Neural progenitor cell (in vitro differentiated cells): ENCODE measurements around the gene KRTAP29-1. TPM values are rescaled to one million over a fixed set of nuclear protein-coding genes. Genes with fewer than 3 reads are reported as not detected.
"Not testable (repeated sequence)": the region's sequence is repeated elsewhere in the genome, so short reads cannot be mapped to it uniquely, and the experiment has no call there.

ENCODE experiments used
- DNase-seq: peaks from one replicate; pipeline ENCODE4 v3.0.0-alpha.2; 2016; ENCODE audit warnings: low spot score
- H2AFZ ChIP-seq: fragments of 200-600 bp; sonication (generic); replicated peaks from 2 replicates; pipeline ENCODE4 v1.6.1; 2016; ENCODE audit warnings: antibody characterized with exemption
- H3F3A ChIP-seq: fragments of 200-600 bp; sonication (generic); 2 replicates; pipeline ENCODE4 v1.6.1; 2016; ENCODE audit warnings: antibody characterized with exemption, low read depth
- H3K27ac ChIP-seq: fragments of 200-600 bp; sonication (generic); 2 replicates; pipeline ENCODE4 v1.5.1; 2016; ENCODE audit warnings: mild to moderate bottlenecking
- H3K27me3 ChIP-seq: fragments of 200-600 bp; sonication (generic); 2 replicates; pipeline ENCODE4 v1.6.1; 2016; ENCODE audit warnings: mild to moderate bottlenecking, moderate library complexity
- H3K36me3 ChIP-seq: fragments of 200-600 bp; sonication (generic); 2 replicates; pipeline ENCODE4 v1.5.1; 2016
- H3K4me1 ChIP-seq: fragments of 200-600 bp; sonication (generic); 2 replicates; pipeline ENCODE4 v1.6.1; 2016; ENCODE audit warnings: mixed run types
- H3K4me2 ChIP-seq: fragments of 200-600 bp; sonication (generic); 2 replicates; pipeline ENCODE4 v1.6.1; 2016
- H3K4me3 ChIP-seq: fragments of 200-600 bp; sonication (generic); 2 replicates; pipeline ENCODE4 v1.5.1; 2016
- H3K79me2 ChIP-seq: fragments of 200-600 bp; sonication (generic); 2 replicates; pipeline ENCODE4 v1.6.1; 2016; ENCODE audit warnings: low read depth
- H3K9ac ChIP-seq: fragments of 200-600 bp; sonication (generic); 2 replicates; pipeline ENCODE4 v1.6.1; 2016
- H3K9me3 ChIP-seq: fragments of 200-600 bp; sonication (generic); 2 replicates; pipeline ENCODE4 v1.5.1; 2016; ENCODE audit warnings: low read depth
- H4K20me1 ChIP-seq: fragments of 200-600 bp; sonication (generic); 2 replicates; pipeline ENCODE4 v1.6.1; 2016; ENCODE audit warnings: low read depth
- H3K27ac Mint-ChIP-seq: 3 replicates; pipeline ENCODE4 v1.8.0; 2021; ENCODE audit warnings: mixed read lengths
- H3K27me3 Mint-ChIP-seq: 2 replicates; pipeline ENCODE4 v1.8.0; 2022; ENCODE audit warnings: low read depth, mild to moderate bottlenecking, inconsistent platforms, moderate library complexity, mixed read lengths; ENCODE audit not compliant: insufficient read depth
- H3K36me3 Mint-ChIP-seq: 3 replicates; pipeline ENCODE4 v1.8.0; 2021; ENCODE audit warnings: mixed read lengths
- H3K4me1 Mint-ChIP-seq: 3 replicates; pipeline ENCODE4 v1.8.0; 2021; ENCODE audit warnings: mixed read lengths
- H3K4me3 Mint-ChIP-seq: 3 replicates; pipeline ENCODE4 v1.8.0; 2021; ENCODE audit warnings: mild to moderate bottlenecking, moderate library complexity, mixed read lengths
- H3K9me3 Mint-ChIP-seq: 3 replicates; pipeline ENCODE4 v1.8.0; 2020; ENCODE audit warnings: mixed read lengths
- CTCF ChIP-seq: fragments of 200-600 bp; sonication (generic); IDR thresholded peaks from 2 replicates; pipeline ENCODE4 v1.5.1; 2017; ENCODE audit warnings: antibody characterized with exemption, mild to moderate bottlenecking
- EZH2 ChIP-seq: fragments of 200-600 bp; sonication (generic); IDR thresholded peaks from 2 replicates; pipeline ENCODE4 v1.6.1; 2017; ENCODE audit warnings: antibody characterized with exemption, mild to moderate bottlenecking, moderate library complexity
- EZH2phosphoT487 ChIP-seq: fragments of 200-600 bp; sonication (generic); IDR thresholded peaks from 2 replicates; pipeline ENCODE4 v1.6.1; 2017; ENCODE audit warnings: antibody characterized with exemption
- total RNA-seq: library from RNA; depleted of rRNA; stranded (reverse); fragments of >200 nt; gene quantifications from 2 replicates; pipeline ENCODE4 v1.2.3, GENCODE V29; 2015; ENCODE audit warnings: low replicate concordance

KRTAP29-1 gene
- total RNA-seq, 1 donor from 2014 or later = not detected

- Mint-ChIP-seq H3K9me3 (no peaks in the 10 kb centered on the region), H3K36me3 (no peaks in the 10 kb centered on the region), H3K4me3 (no peak overlapping the region), H3K27ac (no peak overlapping the region), H3K27me3 (peaks cover 4% of the 10 kb centered on the region), H3K4me1 (no peaks in the 10 kb centered on the region)
- H3K27me3 ChIP-seq = no peaks in the 10 kb centered on the region
- H4K20me1 ChIP-seq = no peaks in the 10 kb centered on the region
- H3K79me2 ChIP-seq = no peaks in the 10 kb centered on the region
- no peak for DNase-seq
- no peaks in the 10 kb centered on the region for H3K9me3 ChIP-seq
- no peak overlapping the region for H3K9ac ChIP-seq
- no peak overlapping the region for H2AFZ ChIP-seq
- H3K36me3 ChIP-seq = no peaks in the 10 kb centered on the region
- no peak for TF ChIP-seq EZH2
- TF ChIP-seq EZH2phosphoT487 = no peak
- TF ChIP-seq CTCF = no peak
- no peaks in the 10 kb centered on the region for H3F3A ChIP-seq
- H3K4me3 ChIP-seq = no peak overlapping the region
- no peak overlapping the region for H3K4me2 ChIP-seq
- H3K27ac ChIP-seq = no peak overlapping the region
- H3K4me1 ChIP-seq = no peaks in the 10 kb centered on the region
Measured at GRCh38 chr17:41278176-41278955, 24.3 kb downstream of the KRTAP29-1 start.

GRCh38 chr17:41275648-41276190, 26.9 kb downstream of the KRTAP29-1 start, which contains the start of gene KRTAP9-7:
TSS of gene KRTAP9-7 (plus strand) at chr17:41275698. CDS start at chr17:41275698, 0 bp downstream.
- not testable (repeated sequence) for DNase-seq

GRCh38 chr17:41271858-41272257, 30.8 kb downstream of the KRTAP29-1 start:
- H3K4me3 ChIP-seq = no peak overlapping the region
- H3K27ac ChIP-seq = no peak overlapping the region
- Mint-ChIP-seq H3K9me3 (no peaks in the 10 kb centered on the region), H3K27ac (no peak overlapping the region), H3K4me1 (no peaks in the 10 kb centered on the region), H3K36me3 (no peaks in the 10 kb centered on the region), H3K27me3 (peaks cover 4% of the 10 kb centered on the region), H3K4me3 (no peak overlapping the region)
- H4K20me1 ChIP-seq = no peaks in the 10 kb centered on the region
- TF ChIP-seq CTCF (no peak), EZH2phosphoT487 (no peak), EZH2 (no peak)
- no peak overlapping the region for H3K4me2 ChIP-seq
- no peaks in the 10 kb centered on the region for H3F3A ChIP-seq
- H3K9ac ChIP-seq = no peak overlapping the region
- no peaks in the 10 kb centered on the region for H3K79me2 ChIP-seq
- no peak overlapping the region for H2AFZ ChIP-seq
- no peaks in the 10 kb centered on the region for H3K9me3 ChIP-seq
- DNase-seq = no peak
- H3K27me3 ChIP-seq = no peaks in the 10 kb centered on the region
- H3K36me3 ChIP-seq = no peaks in the 10 kb centered on the region
- H3K4me1 ChIP-seq = no peaks in the 10 kb centered on the region

More at GRCh38 chr17:41275648-41276190, 26.9 kb downstream of the KRTAP29-1 start, which contains the start of gene KRTAP9-7:
- not testable (repeated sequence) for H3K27ac ChIP-seq, H4K20me1 ChIP-seq, H2AFZ ChIP-seq, H3K9ac ChIP-seq, H3K27ac Mint-ChIP-seq, H3K79me2 ChIP-seq, H3K4me1 Mint-ChIP-seq, H3K4me1 ChIP-seq, H3K27me3 Mint-ChIP-seq, H3K4me3 Mint-ChIP-seq, H3K36me3 Mint-ChIP-seq, H3K4me2 ChIP-seq, H3K36me3 ChIP-seq, H3K9me3 Mint-ChIP-seq, H3K27me3 ChIP-seq, H3K4me3 ChIP-seq, H3K9me3 ChIP-seq, H3F3A ChIP-seq

- not testable (repeated sequence) for H3K9ac ChIP-seq, H3K4me1 ChIP-seq, H3K4me2 ChIP-seq, H3K27me3 Mint-ChIP-seq, H3K36me3 ChIP-seq, H2AFZ ChIP-seq, H3K9me3 ChIP-seq, H3F3A ChIP-seq, H3K27ac Mint-ChIP-seq, DNase-seq, H3K4me1 Mint-ChIP-seq, H3K27me3 ChIP-seq, H3K4me3 Mint-ChIP-seq, H3K4me3 ChIP-seq, H3K27ac ChIP-seq, H4K20me1 ChIP-seq, H3K9me3 Mint-ChIP-seq, H3K36me3 Mint-ChIP-seq, H3K79me2 ChIP-seq
Measured at GRCh38 chr17:41271323-41271722, 31.3 kb downstream of the KRTAP29-1 start.
